Activated naive CD8-positive, alpha-beta T cell treated with anti-CD3 and anti-CD28 coated beads, Interleukin-2, amount 50 U/mL, for 24 hours (primary cell): ENCODE results near the gene TNNI3K.

Source experiments
- ATAC-seq: fragments of 150-1000 bp; cut with Tn5 transposase; one replicate; pipeline ENCODE4 v1.10.0; 2021
- DNase-seq: peaks from one replicate; pipeline ENCODE4 v3.0.0; 2021
- H3K27ac Mint-ChIP-seq: one replicate; pipeline ENCODE4 v1.8.0; 2021; ENCODE audit warnings: mild to moderate bottlenecking, mixed read lengths
- H3K27me3 Mint-ChIP-seq: one replicate; pipeline ENCODE4 v1.8.0; 2021; ENCODE audit warnings: mixed read lengths
- H3K36me3 Mint-ChIP-seq: one replicate; pipeline ENCODE4 v1.8.0; 2021; ENCODE audit warnings: low read depth, mixed read lengths
- H3K4me1 Mint-ChIP-seq: one replicate; pipeline ENCODE4 v1.8.0; 2021; ENCODE audit warnings: mixed read lengths
- H3K4me3 Mint-ChIP-seq: one replicate; pipeline ENCODE4 v1.8.0; 2021; ENCODE audit warnings: mild to moderate bottlenecking, moderate library complexity, mixed read lengths
- H3K9me3 Mint-ChIP-seq: one replicate; pipeline ENCODE4 v1.8.0; 2021; ENCODE audit warnings: mixed read lengths

Gene TNNI3K

GRCh38 chr1:74504125-74504932 lies 269.1 kb downstream of the TNNI3K start:
- DNase-seq (peak; percentile 42), ATAC-seq (peak; percentile 77)
- Mint-ChIP-seq H3K4me1 (no peaks in the 10 kb centered on the region), H3K36me3 (no peaks in the 10 kb centered on the region), H3K27ac (no peak overlapping the region), H3K4me3 (no peak overlapping the region), H3K9me3 (no peaks in the 10 kb centered on the region), H3K27me3 (peaks cover 6% of the 10 kb centered on the region)

- H3K27me3 Mint-ChIP-seq: peaks cover 6% of the 10 kb centered on the region
- ATAC-seq (no peak), DNase-seq (no peak)
- no peaks in the 10 kb centered on the region for H3K36me3 Mint-ChIP-seq
- no peak overlapping the region for H3K4me3 Mint-ChIP-seq
- H3K4me1 Mint-ChIP-seq: no peaks in the 10 kb centered on the region
- H3K9me3 Mint-ChIP-seq: no peaks in the 10 kb centered on the region
- H3K27ac Mint-ChIP-seq: no peak overlapping the region
Observed at GRCh38 chr1:74504933-74505512, 269.8 kb downstream of the TNNI3K start.

- H3K27ac Mint-ChIP-seq: no peak overlapping the region
- H3K27me3 Mint-ChIP-seq: peaks cover 6% of the 10 kb centered on the region
- ATAC-seq: no peak
- no peaks in the 10 kb centered on the region for H3K4me1 Mint-ChIP-seq
- H3K36me3 Mint-ChIP-seq: no peaks in the 10 kb centered on the region
- DNase-seq: no peak
- no peak overlapping the region for H3K4me3 Mint-ChIP-seq
- H3K9me3 Mint-ChIP-seq: no peaks in the 10 kb centered on the region
Observed at GRCh38 chr1:74505928-74506710, 270.9 kb downstream of the TNNI3K start.

GRCh38 chr1:74508449-74508848 lies 273.3 kb downstream of the TNNI3K start:
- ATAC-seq: no peak
- Mint-ChIP-seq H3K27ac (no peak overlapping the region), H3K36me3 (no peaks in the 10 kb centered on the region)

GRCh38 chr1:74512170-74512915 lies 277.2 kb downstream of the TNNI3K start, which contains the start of gene LRRC53:
Gene LRRC53, minus strand, starts transcription at chr1:74512611. Its CDS starts 29,262 bp downstream, at chr1:74483349.
- Mint-ChIP-seq H3K27me3 (peaks cover 3% of the 10 kb centered on the region), H3K27ac (no peak within 1 kb of the TSS), H3K4me3 (no peak within 1 kb of the TSS), H3K4me1 (no peaks in the 10 kb centered on the region), H3K36me3 (no peaks in the 10 kb centered on the region), H3K9me3 (no peaks in the 10 kb centered on the region)
- DNase-seq: no peak
- no peak for ATAC-seq

More at GRCh38 chr1:74508449-74508848, 273.3 kb downstream of the TNNI3K start:
- Mint-ChIP-seq H3K27me3 (peaks cover 5% of the 10 kb centered on the region), H3K9me3 (no peaks in the 10 kb centered on the region), H3K4me1 (no peaks in the 10 kb centered on the region), H3K4me3 (no peak overlapping the region)
- no peak for DNase-seq

GRCh38 chr1:74513411-74514300 lies 278.5 kb downstream of the TNNI3K start:
- no peak overlapping the region for H3K27ac Mint-ChIP-seq
- DNase-seq: no peak
- peaks cover 3% of the 10 kb centered on the region for H3K27me3 Mint-ChIP-seq
- H3K36me3 Mint-ChIP-seq: no peaks in the 10 kb centered on the region
- H3K9me3 Mint-ChIP-seq: no peaks in the 10 kb centered on the region
- no peak overlapping the region for H3K4me3 Mint-ChIP-seq
- no peak for ATAC-seq
- no peaks in the 10 kb centered on the region for H3K4me1 Mint-ChIP-seq

GRCh38 chr1:74517599-74518051 lies 282.4 kb downstream of the TNNI3K start:
- Mint-ChIP-seq H3K9me3 (no peaks in the 10 kb centered on the region), H3K36me3 (no peaks in the 10 kb centered on the region), H3K27ac (no peak overlapping the region), H3K4me3 (no peak overlapping the region), H3K27me3 (peaks cover 4% of the 10 kb centered on the region), H3K4me1 (no peaks in the 10 kb centered on the region)
- DNase-seq: no peak
- ATAC-seq: no peak

GRCh38 chr1:74522148-74522547 lies 287.0 kb downstream of the TNNI3K start:
- Mint-ChIP-seq H3K4me3 (no peak overlapping the region), H3K36me3 (no peaks in the 10 kb centered on the region), H3K27ac (no peak overlapping the region), H3K4me1 (no peaks in the 10 kb centered on the region), H3K27me3 (peaks cover 6% of the 10 kb centered on the region), H3K9me3 (no peaks in the 10 kb centered on the region)
- ATAC-seq: no peak
- DNase-seq: no peak

GRCh38 chr1:74523873-74524480 lies 288.8 kb downstream of the TNNI3K start:
- Mint-ChIP-seq H3K9me3 (no peaks in the 10 kb centered on the region), H3K36me3 (no peaks in the 10 kb centered on the region), H3K4me1 (no peaks in the 10 kb centered on the region), H3K4me3 (no peak overlapping the region), H3K27ac (no peak overlapping the region), H3K27me3 (peaks cover 6% of the 10 kb centered on the region)
- no peak for DNase-seq
- ATAC-seq: no peak

- Mint-ChIP-seq H3K4me1 (no peaks in the 10 kb centered on the region), H3K36me3 (no peaks in the 10 kb centered on the region), H3K4me3 (no peak overlapping the region), H3K27me3 (peaks cover 4% of the 10 kb centered on the region), H3K27ac (no peak overlapping the region), H3K9me3 (no peaks in the 10 kb centered on the region)
- ATAC-seq (no peak), DNase-seq (no peak)
Observed at GRCh38 chr1:74526708-74527107, 291.5 kb downstream of the TNNI3K start.

- no peak for DNase-seq
- Mint-ChIP-seq H3K9me3 (no peaks in the 10 kb centered on the region), H3K36me3 (no peaks in the 10 kb centered on the region), H3K27me3 (no peaks in the 10 kb centered on the region), H3K4me3 (no peak overlapping the region), H3K27ac (no peak overlapping the region), H3K4me1 (no peaks in the 10 kb centered on the region)
- ATAC-seq: peak; percentile 33
Observed at GRCh38 chr1:74528123-74528522, 292.9 kb downstream of the TNNI3K start.

GRCh38 chr1:74530892-74531291 lies 295.7 kb downstream of the TNNI3K start:
- H3K27ac Mint-ChIP-seq: no peak overlapping the region
- no peak overlapping the region for H3K4me3 Mint-ChIP-seq
- no peak for DNase-seq
- H3K4me1 Mint-ChIP-seq: no peaks in the 10 kb centered on the region
- no peaks in the 10 kb centered on the region for H3K36me3 Mint-ChIP-seq
- no peak for ATAC-seq
- H3K9me3 Mint-ChIP-seq: no peaks in the 10 kb centered on the region
- H3K27me3 Mint-ChIP-seq: no peaks in the 10 kb centered on the region

GRCh38 chr1:74531796-74532195 lies 296.6 kb downstream of the TNNI3K start:
- H3K27me3 Mint-ChIP-seq: no peaks in the 10 kb centered on the region
- ATAC-seq: no peak
- no peak overlapping the region for H3K4me3 Mint-ChIP-seq
- DNase-seq: no peak
- H3K27ac Mint-ChIP-seq: no peak overlapping the region
- H3K36me3 Mint-ChIP-seq: no peaks in the 10 kb centered on the region
- H3K9me3 Mint-ChIP-seq: no peaks in the 10 kb centered on the region
- H3K4me1 Mint-ChIP-seq: no peaks in the 10 kb centered on the region
